ENCODE measurements around the gene ABCB10.
"Not testable (repeated sequence)": the region's sequence is repeated elsewhere in the genome, so short reads cannot be mapped to it uniquely, and the experiment has no call there.

The ABCB10 gene

GRCh38 chr1:229578168-229579058 lies 19.9 kb upstream of the ABCB10 start:
- peak overlapping the region in 1 of 7 experiments; percentile 4 for H3K4me3 ChIP-seq

GRCh38 chr1:229574679-229575442 lies 16.4 kb upstream of the ABCB10 start:
- Histone ChIP-seq H3K27ac (no peak overlapping the region), H3K4me3 (no peak overlapping the region)

More at GRCh38 chr1:229578168-229579058, 19.9 kb upstream of the ABCB10 start:
- H3K27ac ChIP-seq: peak overlapping the region in 11 of 21 experiments; percentile 13 to 59 (median 38)

GRCh38 chr1:229572286-229572685 lies 13.8 kb upstream of the ABCB10 start:
- Histone ChIP-seq H3K27ac (no peak overlapping the region), H3K4me3 (no peak overlapping the region)

DNA sequence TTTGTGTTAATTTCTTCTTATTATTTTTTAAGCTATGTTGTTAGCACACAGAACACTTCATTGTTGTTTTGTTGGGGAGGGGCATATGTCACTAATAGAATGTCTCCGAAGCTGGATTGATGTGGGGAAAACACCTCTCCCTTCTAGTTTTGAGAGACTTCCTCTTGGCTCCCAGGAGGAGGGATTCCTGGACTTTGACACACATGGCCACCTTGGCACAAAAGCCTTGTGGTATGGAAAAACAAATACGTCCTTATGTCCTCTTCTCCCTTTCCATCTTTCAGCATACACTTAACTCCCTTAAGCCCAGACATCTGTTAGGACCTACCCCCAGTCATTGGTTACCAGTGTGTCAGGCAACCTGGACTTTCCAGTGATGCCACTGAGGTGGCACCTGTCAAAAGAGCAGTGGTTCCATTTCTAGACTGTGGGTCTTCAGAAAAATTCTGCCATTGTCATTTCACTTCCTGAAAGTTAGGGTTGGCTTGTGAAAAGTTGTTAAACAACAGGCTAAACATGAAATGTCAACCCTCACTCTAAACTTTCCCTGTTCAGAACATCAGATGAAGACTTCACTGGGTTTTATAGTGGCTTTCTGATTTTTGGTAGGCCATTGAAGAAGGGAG lies 12.5 kb upstream of the ABCB10 start:
- H3K27ac ChIP-seq: no peak overlapping the region
- no peak overlapping the region for H3K4me3 ChIP-seq

DNA sequence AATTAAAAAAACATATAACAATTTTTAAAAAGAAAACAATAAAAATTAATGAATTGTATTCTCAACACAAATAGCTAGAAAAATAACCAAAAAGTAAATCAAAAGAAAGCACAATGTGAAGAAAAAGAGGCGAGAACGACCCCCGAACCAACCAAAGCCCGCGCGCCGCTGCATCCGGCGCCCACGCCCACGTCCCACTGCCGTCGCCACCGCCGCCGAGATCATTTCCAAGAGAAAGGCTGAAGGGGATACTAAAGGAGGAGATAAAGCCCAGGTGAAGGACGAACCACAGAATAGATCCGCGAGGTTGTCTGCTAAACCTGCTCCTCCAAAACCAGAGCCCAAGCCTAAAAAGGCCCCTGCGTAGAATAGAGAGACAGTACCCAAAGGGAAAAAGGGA lies 11.8 kb upstream of the ABCB10 start:
- no peak overlapping the region for H3K27ac ChIP-seq
- H3K4me3 ChIP-seq: no peak overlapping the region

DNA sequence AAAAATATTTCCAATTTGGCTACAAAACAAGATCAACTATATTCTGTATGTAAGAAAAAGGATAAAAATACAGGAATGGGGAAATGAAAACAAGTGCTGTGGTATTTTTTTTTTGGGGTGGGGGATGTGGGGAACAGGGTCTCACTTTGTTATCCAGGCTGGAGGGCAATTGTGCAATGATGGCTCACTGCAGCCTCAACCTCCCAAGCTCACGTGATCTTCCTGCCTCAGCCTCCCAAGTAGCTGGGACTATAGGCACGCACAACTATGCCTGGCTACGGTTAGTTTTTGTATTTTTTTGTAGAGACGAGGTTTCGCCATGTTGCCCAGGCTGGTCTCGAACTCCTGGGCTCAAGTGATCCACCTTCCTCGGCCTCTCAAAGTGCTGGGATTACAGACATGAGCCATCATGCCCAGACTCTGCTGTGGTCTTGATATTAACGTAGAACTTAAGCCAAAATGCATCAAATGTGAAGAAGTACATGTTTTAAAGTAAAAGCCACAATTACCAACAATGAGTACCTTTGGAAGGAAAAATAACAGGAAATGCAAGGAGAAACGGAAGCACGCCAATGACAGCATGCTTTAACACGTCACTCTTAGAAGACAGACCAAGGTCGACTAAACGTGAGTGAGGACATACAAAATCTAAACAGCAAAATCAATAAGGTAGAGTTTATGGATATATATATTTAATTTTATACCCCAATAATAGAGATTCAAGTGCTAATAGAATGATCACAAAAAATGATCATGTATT lies 8.8 kb upstream of the ABCB10 start:
- H3K4me3 ChIP-seq: no peak overlapping the region
- H3K27ac ChIP-seq: peak overlapping the region in 1 of 21 experiments; percentile 29

- no peak overlapping the region for H3K27ac ChIP-seq
- no peak overlapping the region for H3K4me3 ChIP-seq
Observed at GRCh38 chr1:229563701-229564100, 5.2 kb upstream of the ABCB10 start.

- H3K4me3 ChIP-seq: no peak overlapping the region
- H3K27ac ChIP-seq: no peak overlapping the region
Observed at GRCh38 chr1:229563241-229563640, 4.7 kb upstream of the ABCB10 start.

DNA sequence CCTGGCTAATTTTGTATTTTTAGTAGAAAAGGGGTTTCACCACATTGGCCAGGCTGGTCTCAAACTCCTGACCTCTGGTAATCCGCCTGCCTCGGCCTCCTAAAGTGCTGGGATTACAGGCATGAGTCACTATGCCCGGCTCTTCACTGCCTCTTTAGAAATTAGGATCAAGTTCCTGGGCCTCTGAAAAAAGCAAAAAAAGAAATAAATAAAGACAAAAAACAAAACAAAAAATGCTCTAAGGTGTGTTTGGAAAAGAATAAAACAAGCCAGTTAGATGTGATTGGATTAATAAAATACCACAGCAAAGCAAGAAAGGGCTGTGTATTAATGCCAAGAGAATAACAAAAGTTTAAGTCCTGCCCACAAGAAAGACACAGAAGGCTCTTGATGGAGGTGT lies 4.2 kb upstream of the ABCB10 start:
- Histone ChIP-seq H3K27ac (no peak overlapping the region), H3K4me3 (no peak overlapping the region)

GRCh38 chr1:229561141-229561540 lies 2.6 kb upstream of the ABCB10 start:
- Histone ChIP-seq H3K27ac (no peak overlapping the region), H3K4me3 (no peak overlapping the region)

- H3K27ac ChIP-seq, H3K4me3 ChIP-seq: not testable (repeated sequence)
Observed at GRCh38 chr1:229560124-229560523, 1.6 kb upstream of the ABCB10 start.

GRCh38 chr1:229559336-229559801 lies 862 bp upstream of the ABCB10 start:
- H3K4me3 ChIP-seq: peak overlapping the region; percentile 68 to 98 (median 78)
- H3K27ac ChIP-seq: peak overlapping the region in 19 of 21 experiments; percentile 59 to 92 (median 84)

- peak overlapping the region; percentile 68 to 92 (median 84) for H3K27ac ChIP-seq
Observed at GRCh38 chr1:229557913-229558414, 543 bp downstream of the ABCB10 start.

GRCh38 chr1:229557200-229557850 lies 1.2 kb downstream of the ABCB10 start:
- peak overlapping the region; percentile 68 to 98 (median 78) for H3K4me3 ChIP-seq

More at GRCh38 chr1:229557913-229558414, 543 bp downstream of the ABCB10 start:
- H3K4me3 ChIP-seq: peak overlapping the region; percentile 68 to 98 (median 78)

DNA sequence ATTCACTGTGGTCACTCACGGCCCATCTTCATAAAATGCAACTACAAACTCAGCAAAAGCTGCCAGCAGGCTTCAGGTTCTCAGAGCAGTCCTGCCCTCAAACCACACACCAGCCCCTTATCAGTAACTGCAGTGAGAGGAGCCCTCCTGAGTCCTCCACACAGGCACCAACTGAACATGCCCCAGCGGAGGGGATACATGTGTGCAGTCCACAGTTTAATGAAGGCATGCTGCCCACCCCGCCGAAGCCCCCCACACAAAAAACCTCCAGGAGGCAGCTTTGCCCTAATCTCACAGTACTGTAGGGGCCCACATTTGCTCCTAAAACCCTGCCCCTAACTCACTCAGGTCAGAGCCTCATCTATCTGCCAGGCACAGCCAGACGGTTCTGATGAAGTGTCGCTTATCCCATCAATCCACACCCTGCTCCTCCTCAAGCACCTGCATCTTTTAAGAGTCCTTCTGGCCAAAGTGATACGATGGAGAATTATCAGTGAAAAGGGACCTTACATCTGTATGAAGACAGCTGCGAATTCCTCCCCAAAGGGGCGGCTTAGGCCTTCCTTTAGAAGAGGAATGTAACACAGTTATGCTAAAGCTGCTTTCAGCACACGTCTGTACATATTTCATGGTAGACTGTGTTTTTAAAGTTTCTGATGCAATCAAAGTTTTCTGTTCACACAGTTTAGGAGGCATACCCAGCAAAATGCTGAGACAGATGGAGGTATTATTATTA lies 3.5 kb downstream of the ABCB10 start:
- no peak overlapping the region for H3K4me3 ChIP-seq
- H3K27ac ChIP-seq: no peak overlapping the region

More at GRCh38 chr1:229557200-229557850, 1.2 kb downstream of the ABCB10 start:
- peak overlapping the region in 19 of 21 experiments; percentile 66 to 92 (median 84) for H3K27ac ChIP-seq

- Histone ChIP-seq H3K27ac (no peak overlapping the region), H3K4me3 (no peak overlapping the region)
Observed at GRCh38 chr1:229553621-229554130, 4.8 kb downstream of the ABCB10 start.

GRCh38 chr1:229552732-229553131 lies 5.8 kb downstream of the ABCB10 start:
- H3K4me3 ChIP-seq: no peak overlapping the region

More at GRCh38 chr1:229552732-229553131, 5.8 kb downstream of the ABCB10 start:
- H3K27ac ChIP-seq: no peak overlapping the region

Measured in skin epidermis (tissue), 12 donors.